Suprapubic skin (tissue), 4 donors: ENCODE measurements around the gene CSTF3. TPM values are rescaled to one million over a fixed set of nuclear protein-coding genes. Genes with fewer than 3 reads are reported as not detected.
"Not testable (repeated sequence)": the region's sequence is repeated elsewhere in the genome, so short reads cannot be mapped to it uniquely, and the experiment has no call there.

Experiments
- DNase-seq, 2 donors: peaks; one replicate each; pipeline ENCODE4 v3.0.0-alpha.2; 2019; ENCODE audit warnings: low spot score in 2 of 2
- H3K27ac ChIP-seq: fragments of 200-600 bp; sonication (generic); one replicate; pipeline ENCODE4 v1.5.1; 2019
- H3K27me3 ChIP-seq: fragments of 200-600 bp; sonication (generic); one replicate; pipeline ENCODE4 v1.5.1; 2019
- H3K36me3 ChIP-seq: fragments of 200-600 bp; sonication (generic); one replicate; pipeline ENCODE4 v1.5.1; 2019
- H3K4me1 ChIP-seq: fragments of 200-600 bp; sonication (generic); one replicate; pipeline ENCODE4 v1.5.1; 2019
- H3K4me3 ChIP-seq: fragments of 200-600 bp; sonication (generic); one replicate; pipeline ENCODE4 v1.5.1; 2019; ENCODE audit warnings: mild to moderate bottlenecking
- H3K9me3 ChIP-seq: fragments of 200-600 bp; sonication (generic); one replicate; pipeline ENCODE4 v1.5.1; 2019
- CTCF ChIP-seq, 2 donors: fragments of 200-600 bp in 1 of 2; fragments of 450-650 bp in 1 of 2; sonication (generic) in 1 of 2; IDR thresholded peaks; one replicate each; pipeline ENCODE4 v1.5.1; 2016 to 2019; ENCODE audit warnings: antibody characterized with exemption in 2 of 2, mild to moderate bottlenecking in 1 of 2, moderate library complexity in 1 of 2
- EP300 ChIP-seq: sonication (generic); formaldehyde crosslinking; IDR thresholded peaks from one replicate; pipeline ENCODE4 v1.6.1; 2017; ENCODE audit warnings: antibody characterized with exemption
- POLR2A ChIP-seq, 2 donors: fragments of 450-650 bp; IDR thresholded peaks; one replicate each; pipeline ENCODE4 v1.6.1; 2017; ENCODE audit warnings: antibody characterized with exemption in 2 of 2, mild to moderate bottlenecking in 2 of 2, moderate library complexity in 2 of 2
- POLR2AphosphoS5 ChIP-seq, 3 donors: sonication (generic); formaldehyde crosslinking; IDR thresholded peaks; one replicate each; pipeline ENCODE4 v1.6.1; 2017; ENCODE audit warnings: antibody characterized with exemption in 3 of 3
- WGBS: methylation state at CpG from one replicate; pipeline ENCODE4 v1.1.5; 2018; 5-methylcytosine and 5-hydroxymethylcytosine counted together
- total RNA-seq, 4 donors: library from RNA; depleted of rRNA; stranded (reverse); fragments of >200 nt; gene quantifications; one replicate each; pipeline ENCODE4 v1.1.0, GENCODE V29; 2016

The CSTF3 gene
- total RNA-seq, 4 donors from 2014 or later, result 10.8 to 23.3 (median 12.4) TPM

GRCh38 chr11:33160136-33160535, 1.1 kb downstream of the CSTF3 start:
- TF ChIP-seq CTCF (IDR thresholded peaks at IDR 0.05) (no peak), POLR2A (IDR thresholded peaks at IDR 0.05) (no peak), EP300 (no peak), POLR2AphosphoS5 (IDR thresholded peaks at IDR 0.05) (no peak)
- no peak overlapping the region for H3K27ac ChIP-seq
- no peaks in the 10 kb centered on the region for H3K36me3 ChIP-seq
- 8% methylated on average over 8 of the region's 8 CpGs for WGBS
- peak overlapping the region; percentile 87 for H3K4me3 ChIP-seq
- no peaks in the 10 kb centered on the region for H3K27me3 ChIP-seq
- H3K9me3 ChIP-seq, result no peaks in the 10 kb centered on the region
- peaks cover 31% of the 10 kb centered on the region for H3K4me1 ChIP-seq
- DNase-seq, result no peak

- Histone ChIP-seq H3K4me1 (peaks cover 31% of the 10 kb centered on the region), H3K4me3 (peak overlapping the region; percentile 87)
- H3K9me3 ChIP-seq, H3K36me3 ChIP-seq, H3K27me3 ChIP-seq, H3K27ac ChIP-seq, DNase-seq: not testable (repeated sequence)
- 92% methylated on average over 20 of the region's 20 CpGs for WGBS
These were observed 1.9 kb downstream of the CSTF3 start for GRCh38 chr11:33159378-33159867.

GRCh38 chr11:33158596-33159275, 2.5 kb downstream of the CSTF3 start:
- Histone ChIP-seq H3K27me3 (no peaks in the 10 kb centered on the region), H3K36me3 (no peaks in the 10 kb centered on the region), H3K27ac (no peak overlapping the region), H3K4me3 (no peak overlapping the region), H3K9me3 (no peaks in the 10 kb centered on the region), H3K4me1 (peaks cover 31% of the 10 kb centered on the region)
- no peak for TF ChIP-seq POLR2AphosphoS5 (IDR thresholded peaks at IDR 0.05)
- TF ChIP-seq POLR2A (IDR thresholded peaks at IDR 0.05), result no peak
- TF ChIP-seq CTCF (IDR thresholded peaks at IDR 0.05), result no peak
- no peak for TF ChIP-seq EP300
- 78% methylated on average over 5 of the region's 5 CpGs for WGBS
- DNase-seq, result no peak

GRCh38 chr11:33157103-33158027, 3.9 kb downstream of the CSTF3 start:
- Histone ChIP-seq H3K9me3 (no peaks in the 10 kb centered on the region), H3K4me3 (no peak overlapping the region), H3K27me3 (no peaks in the 10 kb centered on the region), H3K27ac (no peak overlapping the region), H3K36me3 (no peaks in the 10 kb centered on the region), H3K4me1 (peaks cover 31% of the 10 kb centered on the region)
- WGBS, result 98% methylated on average over 5 of the region's 5 CpGs
- no peak for TF ChIP-seq EP300
- no peak for TF ChIP-seq POLR2AphosphoS5 (IDR thresholded peaks at IDR 0.05)
- no peak for TF ChIP-seq POLR2A (IDR thresholded peaks at IDR 0.05)
- TF ChIP-seq CTCF (IDR thresholded peaks at IDR 0.05), result no peak
- no peak for DNase-seq

GRCh38 chr11:33151399-33151798, 9.9 kb downstream of the CSTF3 start:
- WGBS, result 94% methylated on average over 5 of the region's 5 CpGs
- no peaks in the 10 kb centered on the region for H3K4me1 ChIP-seq
- no peak for TF ChIP-seq POLR2AphosphoS5 (IDR thresholded peaks at IDR 0.05)
- no peak for TF ChIP-seq CTCF (IDR thresholded peaks at IDR 0.05)
- no peak for TF ChIP-seq POLR2A (IDR thresholded peaks at IDR 0.05)
- no peak for TF ChIP-seq EP300
- no peaks in the 10 kb centered on the region for H3K9me3 ChIP-seq
- no peak overlapping the region for H3K4me3 ChIP-seq
- no peak overlapping the region for H3K27ac ChIP-seq
- no peaks in the 10 kb centered on the region for H3K36me3 ChIP-seq
- no peak for DNase-seq
- no peaks in the 10 kb centered on the region for H3K27me3 ChIP-seq
